Amniotic epithelial cell (primary cell): ENCODE results near the gene UTS2B.

Source experiments
- DNase-seq: peaks from one replicate; pipeline ENCODE4 v3.0.0-alpha.2; 2010; ENCODE audit warnings: low read depth

The UTS2B gene

DNA sequence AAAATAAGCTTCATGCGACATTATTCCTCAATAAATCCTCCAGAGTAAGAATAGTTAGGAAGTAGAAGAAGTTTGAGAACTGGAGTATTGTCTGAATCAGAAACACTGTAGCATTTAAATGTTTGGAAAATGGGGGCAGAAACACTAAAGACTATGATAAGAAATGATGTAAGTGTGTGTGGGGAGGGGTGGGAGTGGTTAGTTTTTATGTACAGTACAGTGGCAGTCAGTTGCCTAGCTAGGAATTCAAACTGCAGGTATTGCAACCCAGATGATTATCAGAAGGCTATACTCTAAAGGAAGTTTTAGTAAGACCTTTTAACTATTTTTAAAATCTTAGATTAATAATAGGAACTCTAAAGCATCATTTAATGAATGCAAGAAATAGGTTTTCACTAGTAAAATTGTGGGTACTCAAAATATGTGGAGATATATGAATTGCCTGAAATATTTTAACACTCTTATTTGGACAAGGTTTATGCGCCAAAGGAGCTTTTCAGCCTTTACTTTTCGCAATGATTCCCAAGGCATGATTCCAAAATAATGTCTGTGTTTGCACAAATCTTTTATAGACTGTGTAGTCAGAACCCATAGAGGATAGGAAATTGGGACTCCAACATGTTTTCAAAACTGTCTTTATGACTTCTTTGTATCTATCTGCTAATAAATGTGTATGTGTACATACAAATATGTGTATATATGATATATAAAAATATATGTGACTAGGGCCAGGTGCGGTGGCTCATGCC lies 9.1 kb downstream of the UTS2B start:
- DNase-seq, result no peak

DNA sequence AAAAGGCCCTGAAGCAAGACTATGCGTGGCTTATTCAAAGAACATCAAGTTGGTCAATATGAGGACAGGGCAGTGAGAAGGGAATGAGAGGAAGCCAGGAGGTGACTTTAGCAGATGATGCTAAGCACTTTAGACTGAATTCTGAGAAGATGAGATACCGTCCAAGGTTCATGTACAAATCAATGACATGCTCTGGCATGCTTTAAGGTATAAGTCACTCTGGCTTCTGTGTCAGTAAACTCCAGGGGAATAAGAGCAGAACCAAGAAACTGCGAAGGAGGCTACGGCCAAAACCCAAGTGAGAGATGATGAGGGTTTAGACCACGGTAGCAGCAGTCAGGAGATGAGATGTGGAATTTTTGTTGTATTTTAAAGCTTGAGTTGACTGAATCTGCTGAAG lies 10.0 kb downstream of the UTS2B start:
- no peak for DNase-seq

DNA sequence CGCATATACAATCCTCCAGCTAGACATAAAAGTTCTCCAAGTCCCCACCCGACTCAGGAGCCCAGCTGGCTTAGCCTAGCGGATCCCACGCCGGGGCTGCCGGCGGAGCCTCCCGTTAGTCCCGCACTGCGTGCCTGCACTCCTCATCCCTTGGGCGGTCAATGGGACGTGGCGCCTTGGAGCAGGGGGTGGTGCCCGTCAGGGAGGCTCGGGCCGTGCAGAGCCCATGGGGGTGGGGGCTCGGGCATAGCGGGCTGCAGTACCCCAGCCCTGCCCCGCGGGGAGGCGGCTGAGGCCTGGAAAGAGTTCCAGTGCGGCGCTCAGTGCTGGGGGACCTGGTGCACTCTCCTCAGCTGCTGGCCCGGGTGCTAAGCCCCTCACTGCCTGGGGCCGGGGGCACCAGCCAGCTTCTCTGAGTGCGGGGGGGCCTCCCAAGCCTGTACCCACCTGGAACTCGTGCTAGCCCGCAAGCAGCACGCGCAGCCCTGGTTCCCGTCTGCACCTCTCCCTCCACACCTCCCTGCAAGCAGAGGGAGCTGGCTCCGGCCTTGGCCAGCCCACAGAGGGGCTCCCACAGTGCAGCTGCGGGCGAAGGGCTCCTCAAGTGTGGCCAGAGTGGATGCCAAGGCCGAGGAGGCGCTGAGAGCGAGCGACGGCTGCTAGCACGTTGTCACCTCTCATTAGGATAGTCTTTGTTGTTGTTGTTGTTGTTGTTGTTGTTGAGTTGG lies 13.3 kb downstream of the UTS2B start:
- no peak for DNase-seq

GRCh38 chr3:191314109-191314728 lies 16.1 kb downstream of the UTS2B start:
- DNase-seq, result no peak

DNA sequence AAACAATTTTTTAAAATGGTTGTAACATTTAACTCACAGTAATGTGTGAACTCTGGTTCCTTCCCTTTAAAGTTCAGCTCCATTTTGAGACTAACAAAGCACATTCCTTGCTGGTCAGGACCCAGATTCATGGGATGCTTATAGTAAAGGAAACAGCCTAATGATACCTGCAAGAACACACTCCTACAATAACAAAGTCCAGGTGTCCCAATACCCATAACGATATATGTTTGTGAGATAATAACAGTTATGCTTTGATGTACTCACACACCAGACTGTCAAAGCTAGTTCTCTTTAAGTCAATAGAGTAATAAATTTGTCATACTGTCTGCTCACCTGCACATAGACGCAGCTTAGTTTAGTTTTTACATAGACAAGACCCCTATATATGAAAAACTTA lies 17.0 kb downstream of the UTS2B start:
- no peak for DNase-seq

DNA sequence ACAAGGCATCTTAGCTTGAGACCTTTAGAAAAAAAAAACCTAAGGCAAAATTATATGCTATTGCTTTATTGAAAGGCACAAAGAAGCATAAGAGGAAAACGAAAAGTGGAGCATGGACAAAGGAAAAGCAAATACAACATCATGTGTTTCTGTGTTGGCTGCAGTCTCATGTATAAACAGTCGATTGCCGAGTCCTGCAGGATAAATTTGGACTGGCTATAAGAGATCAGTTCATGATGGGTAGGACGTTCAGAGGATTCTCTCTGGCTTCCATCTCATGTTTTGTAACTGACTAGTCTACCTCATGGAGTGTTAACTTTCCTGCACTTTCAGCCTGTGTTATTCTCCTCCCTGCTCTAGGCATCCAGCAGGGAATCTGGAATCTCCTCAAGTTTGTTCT lies 23.0 kb downstream of the UTS2B start:
- no peak for DNase-seq

GRCh38 chr3:191306428-191306827 lies 23.9 kb downstream of the UTS2B start:
- no peak for DNase-seq

DNA sequence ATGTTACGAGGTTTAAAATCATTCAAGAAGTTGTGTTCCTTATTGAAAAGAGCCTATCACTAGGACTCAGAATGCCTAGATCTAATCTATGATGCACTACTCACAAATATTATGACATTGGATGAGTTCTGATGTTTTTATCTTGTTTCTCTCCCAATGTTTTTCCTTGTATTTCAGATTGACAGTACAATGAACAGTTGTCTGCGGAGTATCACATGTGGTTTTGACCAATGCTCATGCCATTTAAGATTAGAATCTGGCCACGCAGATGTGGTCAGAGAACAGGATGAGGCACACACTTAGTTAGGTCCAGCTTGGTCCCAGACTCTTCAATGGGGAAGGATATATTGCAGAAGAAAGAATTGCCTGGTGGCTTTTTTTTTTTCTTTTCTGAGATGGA lies 26.7 kb downstream of the UTS2B start:
- peak; percentile 78 for DNase-seq

GRCh38 chr3:191302451-191302850 lies 27.9 kb downstream of the UTS2B start:
- no peak for DNase-seq

- no peak for DNase-seq
Measured at GRCh38 chr3:191301782-191302411, 28.4 kb downstream of the UTS2B start.

- DNase-seq, result no peak
Measured at GRCh38 chr3:191301017-191301416, 29.3 kb downstream of the UTS2B start.

DNA sequence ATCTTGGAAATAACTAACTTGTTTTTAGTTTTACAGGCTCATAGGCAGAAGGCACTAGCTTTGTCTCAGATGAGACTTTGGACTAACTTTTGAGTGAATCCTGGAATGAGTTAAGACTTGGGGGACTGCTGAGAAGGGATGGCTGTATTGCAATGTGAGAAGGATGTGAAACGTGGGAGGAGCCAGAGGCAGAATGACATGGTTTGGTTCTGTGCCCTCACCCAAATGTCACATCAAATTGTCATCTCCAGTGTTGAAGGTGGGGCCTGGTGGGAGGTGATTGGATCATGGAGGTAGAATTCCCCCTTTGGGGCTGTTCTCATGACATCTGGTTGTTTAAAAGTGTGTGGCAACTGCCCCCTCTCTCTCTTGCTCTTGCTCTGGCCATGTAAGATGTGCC lies 29.9 kb downstream of the UTS2B start:
- no peak for DNase-seq

GRCh38 chr3:191298846-191299245 lies 31.5 kb downstream of the UTS2B start:
- no peak for DNase-seq

DNA sequence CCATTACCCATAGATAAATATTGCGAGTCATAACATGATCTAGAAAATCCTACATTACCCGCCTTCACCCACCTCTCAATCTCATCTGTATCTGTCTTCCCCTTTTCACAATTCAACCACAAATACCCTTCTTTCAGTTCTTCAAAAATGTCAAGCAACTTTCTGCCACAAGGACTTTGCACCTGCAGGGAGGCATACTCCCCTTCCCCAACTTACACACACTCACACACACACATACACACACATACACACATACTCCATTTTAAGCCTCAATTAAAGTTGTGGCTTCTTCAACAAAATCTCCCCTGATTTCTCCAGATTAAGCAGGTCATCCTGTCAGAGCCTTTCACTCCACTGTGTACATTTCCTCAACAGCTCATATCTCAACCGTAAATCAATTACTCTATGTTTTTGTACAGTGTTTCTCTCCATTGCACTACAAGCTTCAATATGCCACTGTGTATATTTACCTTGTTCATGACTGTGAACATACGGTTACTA lies 34.2 kb downstream of the UTS2B start:
- no peak for DNase-seq

DNA sequence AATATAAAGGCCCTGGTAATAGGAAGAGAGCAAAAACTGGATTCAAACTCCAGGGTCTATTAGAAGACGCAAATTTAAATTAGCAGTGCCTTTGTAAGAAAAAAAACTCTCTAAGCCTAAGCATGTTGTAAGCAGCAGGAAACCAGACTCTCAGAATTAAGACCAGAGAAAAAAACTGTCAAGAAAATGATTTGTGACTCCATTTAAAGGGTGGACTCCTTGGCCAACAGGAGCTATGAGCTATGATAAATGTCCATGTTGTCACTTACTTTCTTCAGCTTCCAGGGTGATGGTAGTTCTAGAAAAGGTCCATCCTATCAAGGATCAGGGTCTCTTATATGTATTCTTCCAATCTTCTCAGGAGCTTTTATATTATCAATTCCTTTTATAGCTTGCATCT lies 36.0 kb downstream of the UTS2B start:
- no peak for DNase-seq

GRCh38 chr3:191292243-191293015 lies 37.9 kb downstream of the UTS2B start:
- DNase-seq, result no peak

DNA sequence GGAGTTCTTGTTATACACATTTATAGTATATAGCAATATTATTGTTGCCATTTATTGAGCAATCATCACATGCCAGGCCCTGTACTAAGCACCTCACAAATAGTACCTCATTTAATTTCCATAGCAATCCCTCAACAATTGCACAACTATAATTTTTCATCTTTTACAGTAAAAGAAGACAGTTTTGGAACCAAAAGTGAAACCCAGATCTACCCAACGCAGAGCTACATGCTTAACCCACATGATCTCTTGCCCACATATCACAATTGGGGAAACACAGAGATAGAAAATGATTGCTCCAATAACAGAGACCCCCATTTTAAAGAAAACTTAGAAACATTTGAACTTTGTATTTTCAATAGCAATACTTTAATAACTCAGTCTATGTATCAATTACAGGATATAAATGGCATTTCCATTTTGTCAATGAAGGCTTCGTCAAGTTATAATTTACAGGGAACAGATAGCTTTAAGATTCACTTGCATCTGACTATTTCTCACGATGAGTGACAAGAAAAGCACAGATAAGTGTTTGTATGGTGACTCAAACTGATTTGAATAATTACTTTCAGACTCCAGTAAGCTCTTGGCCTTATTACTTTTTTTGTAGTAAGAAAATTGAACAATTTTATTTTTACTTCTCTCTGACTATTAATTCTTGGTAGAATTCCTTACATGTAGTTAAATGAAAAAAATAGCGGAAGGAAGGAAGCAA lies 39.9 kb downstream of the UTS2B start:
- DNase-seq, result peak; percentile 12

GRCh38 chr3:191283400-191283799 lies 46.9 kb downstream of the UTS2B start:
- no peak for DNase-seq

- DNase-seq, result no peak
Measured at GRCh38 chr3:191282251-191283185, 47.8 kb downstream of the UTS2B start.

DNA sequence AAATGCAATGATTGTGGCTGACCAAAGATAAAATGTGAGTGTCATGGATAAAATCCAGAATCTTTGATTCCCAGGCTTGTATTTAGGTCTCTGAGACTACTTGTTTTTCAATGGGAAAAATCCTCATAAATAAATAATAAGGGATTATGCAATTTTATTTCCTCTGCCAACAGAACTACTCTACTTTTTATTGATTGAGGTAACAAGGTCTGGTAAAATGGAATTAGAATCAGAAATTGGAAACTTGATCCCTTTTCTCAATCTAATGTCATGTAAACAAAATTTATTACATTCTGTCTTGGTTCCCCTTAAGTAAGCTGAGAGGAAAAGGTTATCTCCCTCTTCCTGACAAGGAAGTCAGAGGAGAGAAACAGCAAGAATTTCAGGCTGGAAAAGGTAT lies 49.4 kb downstream of the UTS2B start:
- DNase-seq, result no peak
